HepG2 (cell line): ENCODE measurements around the gene HMG20B. TPM values are rescaled to one million over a fixed set of nuclear protein-coding genes. Genes with fewer than 3 reads are reported as not detected.

ENCODE experiments used
- ATAC-seq: fragments of 200-7000 bp; cut with Tn5 transposase; 3 replicates; pipeline ENCODE4 v1.9.1; 2020; ENCODE audit warnings: mild to moderate bottlenecking, moderate library complexity
- BruUV-seq: library from RNA; stranded (reverse); fragments of 400-500 nt; replicated peaks from 2 replicates; lab custom pipeline; 2021; lab: Mats Ljungman, UMichigan
- CTCF ChIA-PET: fragments of 300-600 bp; formaldehyde crosslinking; extraction: SDS; loops from one replicate; lab custom pipeline; 2021; ENCODE audit warnings: low total read pairs, inconsistent platforms, low intra/inter-chr PET ratio; lab: Yijun Ruan, JAX
- POLR2A ChIA-PET: fragments of 350-600 bp; sonication (Branson Sonifier 250); formaldehyde crosslinking; loops from one replicate; lab custom pipeline; 2020; ENCODE audit warnings: antibody characterized with exemption, inconsistent platforms; lab: Yijun Ruan, JAX
- DNase-seq: peaks from one replicate; pipeline ENCODE4 v3.0.0-alpha.2; 2015; ENCODE audit warnings: low spot score
- FAIRE-seq: peaks from 3 replicates; lab custom pipeline; 2011; peaks lifted over from hg19 to GRCh38; lab: Jason Lieb, UNC
- H2AFZ ChIP-seq: one replicate; pipeline ENCODE4 v1.6.1; 2011; ENCODE audit warnings: low read length, inconsistent platforms
- H3K27ac ChIP-seq: fragments of 300-600 bp; 3 replicates; pipeline ENCODE4 v1.8.0; 2011; ENCODE audit warnings: mixed run types, mild to moderate bottlenecking, mixed read lengths, low read length, inconsistent platforms; ENCODE audit not compliant: insufficient read depth; ENCODE audit errors: extremely low read length
- H3K27me3 ChIP-seq, 2 experiments: fragments of 200-600 bp in 1 of 2; 2 replicates in 1 of 2; 3 replicates in 1 of 2; pipeline versions ENCODE4 v1.6.0 to v1.8.0; 2011; ENCODE audit warnings: low read length in 2 of 2, mild to moderate bottlenecking in 2 of 2, moderate library complexity in 2 of 2, inconsistent platforms in 1 of 2; ENCODE audit not compliant: insufficient read depth in 2 of 2, control insufficient read depth in 1 of 2
- H3K36me3 ChIP-seq, 2 experiments: fragments of 200-600 bp in 1 of 2; replicated peaks in 1 of 2; 2 replicates in 1 of 2; 3 replicates in 1 of 2; pipeline versions ENCODE4 v1.5.1 to v1.8.0; 2011; ENCODE audit warnings: low read length in 2 of 2, inconsistent platforms in 1 of 2; ENCODE audit not compliant: insufficient read depth in 2 of 2, control insufficient read depth in 1 of 2
- H3K4me1 ChIP-seq: 2 replicates; pipeline ENCODE4 v1.5.1; 2012; ENCODE audit warnings: low read length, inconsistent platforms; ENCODE audit not compliant: insufficient read depth
- H3K4me2 ChIP-seq: 2 replicates; pipeline ENCODE4 v1.6.0; 2011; ENCODE audit warnings: low read depth, low read length, inconsistent platforms
- H3K4me3 ChIP-seq, 3 experiments: fragments of 200-600 bp in 1 of 3; sonication (generic), shearing (Covaris generic) in 1 of 3; replicated peaks in 1 of 3; 2 replicates each; pipeline ENCODE4 v1.5.1; 2011 to 2016; ENCODE audit warnings: low read length in 3 of 3, inconsistent platforms in 2 of 3, low read depth in 2 of 3, mild to moderate bottlenecking in 2 of 3, control low read depth in 1 of 3, mixed read lengths in 1 of 3; ENCODE audit not compliant: insufficient read depth in 1 of 3
- H3K79me2 ChIP-seq: one replicate; pipeline ENCODE4 v1.6.1; 2011; ENCODE audit warnings: low read length, inconsistent platforms; ENCODE audit not compliant: insufficient read depth
- H3K9ac ChIP-seq: 2 replicates; pipeline ENCODE4 v1.6.0; 2011; ENCODE audit warnings: mild to moderate bottlenecking, low read depth, low read length, inconsistent platforms; ENCODE audit not compliant: insufficient read depth
- H3K9me3 ChIP-seq: 2 replicates; pipeline ENCODE4 v1.5.1; 2012; ENCODE audit warnings: mild to moderate bottlenecking, low read length
- H4K20me1 ChIP-seq: 2 replicates; pipeline ENCODE4 v1.6.0; 2011; ENCODE audit warnings: inconsistent platforms, mild to moderate bottlenecking, low read length, moderate library complexity; ENCODE audit not compliant: insufficient read depth
- FOXK2 ChIP-seq: fragments of 450-650 bp; IDR thresholded peaks from 2 replicates; pipeline ENCODE4 v1.6.1; 2016
- IRX3 ChIP-seq: sonication (generic); formaldehyde crosslinking; IDR thresholded peaks from 2 replicates; pipeline ENCODE4 v1.8.1; 2023; ENCODE audit warnings: mild to moderate bottlenecking, low read depth, missing genetic modification reagents, borderline replicate concordance
- PLRG1 ChIP-seq: fragments of 450-650 bp; conservative IDR thresholded peaks from 2 replicates; pipeline ENCODE4 v1.6.1; 2016
- ZBTB21 ChIP-seq: sonication (generic); formaldehyde crosslinking; IDR thresholded peaks from 2 replicates; pipeline ENCODE4 v1.4.0; 2020; ENCODE audit warnings: missing genetic modification reagents
- ZFP62 ChIP-seq: sonication (generic); formaldehyde crosslinking; IDR thresholded peaks from 2 replicates; pipeline ENCODE4 v1.4.0; 2020; ENCODE audit warnings: missing genetic modification reagents
- ZFP82 ChIP-seq: sonication (generic); formaldehyde crosslinking; IDR thresholded peaks from 2 replicates; pipeline ENCODE4 v1.5.1; 2020; ENCODE audit warnings: mild to moderate bottlenecking, missing genetic modification reagents, borderline replicate concordance
- ZNF17 ChIP-seq: sonication (generic); formaldehyde crosslinking; IDR thresholded peaks from 2 replicates; pipeline ENCODE4 v1.5.0; 2020; ENCODE audit warnings: mild to moderate bottlenecking, missing genetic modification reagents
- ZNF282 ChIP-seq: fragments of 450-650 bp; IDR thresholded peaks from 2 replicates; pipeline ENCODE4 v1.6.1; 2018; ENCODE audit not compliant: partially characterized antibody
- WGBS: methylation state at CpG from one replicate; pipeline ENCODE4 v1.1.6; 2017; ENCODE audit warnings: low lambda C conversion rate; 5-methylcytosine and 5-hydroxymethylcytosine counted together
- in situ Hi-C: cut with HindIII; loops from 2 replicates; pipeline ENCODE4 v1.10.0; 2017; ENCODE audit warnings: low pct_unique_long_range_greater_than_20kb; ENCODE audit not compliant: extremely low pct_ligation_motif_present
- intact Hi-C: fragments of 100-400 bp; cut with micrococcal nuclease; formaldehyde crosslinking; loops from one replicate; pipeline ENCODE4 v1.10.0; 2022; ENCODE audit not compliant: unreplicated experiment
- polyA plus RNA-seq, 8 experiments: library from polyadenylated mRNA; depleted of rRNA in 3 of 8; stranded (reverse) in 7 of 8; unstranded in 1 of 8; fragments of >200 nt; fragmentation: Illumina TruSeq in 4 of 8; extraction: Trizol in 4 of 8; gene quantifications; 2 replicates each; pipeline versions ENCODE4 v1.2.1 to v1.2.3, GENCODE V29; 2011 to 2016; ENCODE audit warnings: low read depth in 4 of 8, missing spikeins in 1 of 8, mixed read lengths in 1 of 8; ENCODE audit not compliant: insufficient read depth in 1 of 8
- total RNA-seq, 5 experiments: library from RNA; depleted of rRNA; stranded (reverse); fragments of >200 nt; fragmentation: Illumina TruSeq; extraction: Trizol; gene quantifications; 2 replicates each; pipeline ENCODE4 v1.2.3, GENCODE V29; 2016; ENCODE audit warnings: low read depth in 1 of 5
- TF ChIP-seq, protein P1 (sequence below), 2 experiments: IDR thresholded peaks; 2 replicates each; pipeline ENCODE4 v1.6.1; 2011 to 2012; ENCODE audit warnings: low read length in 2 of 2, borderline replicate concordance in 1 of 2, low read depth in 1 of 2, mild to moderate bottlenecking in 1 of 2, moderate library complexity in 1 of 2
- TF ChIP-seq, protein P2 (sequence below): sonication (generic); formaldehyde crosslinking; IDR thresholded peaks from 2 replicates; pipeline ENCODE4 v1.9.0; 2021; ENCODE audit warnings: mild to moderate bottlenecking, missing genetic modification reagents

Gene HMG20B
- total and polyA plus RNA-seq, 2 of the 13 experiments (the other 11 are each of a cell fraction or from before 2014, with no cell fraction given), result 23.9 to 29.2 TPM

DNA sequence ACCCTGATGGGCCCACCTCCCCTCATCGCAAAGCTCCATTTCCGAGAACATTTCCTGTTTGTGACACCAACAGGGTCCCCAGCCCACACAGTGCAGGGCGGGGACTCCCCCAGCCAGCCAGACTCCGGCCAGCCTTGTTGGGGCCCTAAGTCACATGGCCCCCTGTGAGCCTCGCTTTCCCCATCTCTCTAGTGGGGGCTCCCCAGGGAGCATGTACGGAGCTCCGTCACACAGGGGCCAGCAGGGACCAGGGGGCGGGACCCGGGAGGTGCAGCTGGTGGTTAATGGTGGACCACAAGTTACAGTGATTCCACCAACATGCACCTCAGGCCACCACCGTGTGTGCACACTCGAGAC, 32.2 kb downstream of the HMG20B start (continued):
- TF ChIP-seq, protein P1, sequence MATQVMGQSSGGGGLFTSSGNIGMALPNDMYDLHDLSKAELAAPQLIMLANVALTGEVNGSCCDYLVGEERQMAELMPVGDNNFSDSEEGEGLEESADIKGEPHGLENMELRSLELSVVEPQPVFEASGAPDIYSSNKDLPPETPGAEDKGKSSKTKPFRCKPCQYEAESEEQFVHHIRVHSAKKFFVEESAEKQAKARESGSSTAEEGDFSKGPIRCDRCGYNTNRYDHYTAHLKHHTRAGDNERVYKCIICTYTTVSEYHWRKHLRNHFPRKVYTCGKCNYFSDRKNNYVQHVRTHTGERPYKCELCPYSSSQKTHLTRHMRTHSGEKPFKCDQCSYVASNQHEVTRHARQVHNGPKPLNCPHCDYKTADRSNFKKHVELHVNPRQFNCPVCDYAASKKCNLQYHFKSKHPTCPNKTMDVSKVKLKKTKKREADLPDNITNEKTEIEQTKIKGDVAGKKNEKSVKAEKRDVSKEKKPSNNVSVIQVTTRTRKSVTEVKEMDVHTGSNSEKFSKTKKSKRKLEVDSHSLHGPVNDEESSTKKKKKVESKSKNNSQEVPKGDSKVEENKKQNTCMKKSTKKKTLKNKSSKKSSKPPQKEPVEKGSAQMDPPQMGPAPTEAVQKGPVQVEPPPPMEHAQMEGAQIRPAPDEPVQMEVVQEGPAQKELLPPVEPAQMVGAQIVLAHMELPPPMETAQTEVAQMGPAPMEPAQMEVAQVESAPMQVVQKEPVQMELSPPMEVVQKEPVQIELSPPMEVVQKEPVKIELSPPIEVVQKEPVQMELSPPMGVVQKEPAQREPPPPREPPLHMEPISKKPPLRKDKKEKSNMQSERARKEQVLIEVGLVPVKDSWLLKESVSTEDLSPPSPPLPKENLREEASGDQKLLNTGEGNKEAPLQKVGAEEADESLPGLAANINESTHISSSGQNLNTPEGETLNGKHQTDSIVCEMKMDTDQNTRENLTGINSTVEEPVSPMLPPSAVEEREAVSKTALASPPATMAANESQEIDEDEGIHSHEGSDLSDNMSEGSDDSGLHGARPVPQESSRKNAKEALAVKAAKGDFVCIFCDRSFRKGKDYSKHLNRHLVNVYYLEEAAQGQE (IDR thresholded peaks at IDR 0.05; ENCODE audit: borderline replicate concordance in 1 of 2, low read depth in 1 of 2, low read length in 2 of 2), result no peak

DNA sequence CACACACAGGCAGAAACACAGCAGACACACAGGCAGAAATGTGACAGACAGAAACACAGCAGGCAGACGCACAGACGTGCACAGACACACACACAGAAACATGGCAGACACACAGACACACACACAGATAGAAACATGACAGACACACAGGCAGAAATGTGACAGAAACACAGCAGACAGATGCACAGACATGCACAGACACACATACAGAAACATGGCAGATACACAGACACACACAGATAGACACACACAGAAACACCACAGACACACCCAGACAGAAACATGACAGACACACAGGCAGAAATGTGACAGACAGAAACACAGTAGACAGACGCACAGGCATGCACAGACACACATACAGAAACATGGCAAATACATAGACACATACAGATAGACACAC, 32.6 kb downstream of the HMG20B start:
- H3K27ac ChIP-seq, result no peak overlapping the region
- in situ Hi-C loops (no loop called here), intact Hi-C loops (no loop called here)
- ATAC-seq (no peak), DNase-seq (no peak), FAIRE-seq (no peak)
- no peak overlapping the region for H3K9ac ChIP-seq
- BruUV-seq, result no TSS peak
- H3K79me2 ChIP-seq, result no peaks in the 10 kb centered on the region
- peak overlapping the region; percentile 67 for H3K4me2 ChIP-seq
- peaks cover 48% of the 10 kb centered on the region for H3K4me1 ChIP-seq
- H3K4me3 ChIP-seq, result peak overlapping the region in 1 of 3 experiments; percentile 68; a peak in 1 of 6 replicates
- H2AFZ ChIP-seq, result no peak overlapping the region
- CTCF ChIA-PET, result no interaction called here
- no peaks in the 10 kb centered on the region for H3K9me3 ChIP-seq
- no peaks in the 10 kb centered on the region for H3K36me3 ChIP-seq
- POLR2A ChIA-PET, result no interaction called here
- H3K27me3 ChIP-seq, result peaks cover 0 to 29% of the 10 kb centered on the region in 2 experiments; a peak in 2 of 5 replicates
- WGBS, result 10% methylated on average over 3 of the region's 3 CpGs
- H4K20me1 ChIP-seq, result no peaks in the 10 kb centered on the region
- TF ChIP-seq ZNF282 (peak; percentile 14), PLRG1 (0 out of 2 replicates have a peak, but pooled peaks have one; percentile 26), ZFP82 (CRISPR knock-in tag) (no peak), ZBTB21 (CRISPR knock-in tag) (no peak), ZNF17 (CRISPR knock-in tag) (no peak), FOXK2 (peak; percentile 6; the same call in 1 of the 2 replicates), IRX3 (no peak), ZFP62 (CRISPR knock-in tag) (no peak)
- TF ChIP-seq, protein P2, sequence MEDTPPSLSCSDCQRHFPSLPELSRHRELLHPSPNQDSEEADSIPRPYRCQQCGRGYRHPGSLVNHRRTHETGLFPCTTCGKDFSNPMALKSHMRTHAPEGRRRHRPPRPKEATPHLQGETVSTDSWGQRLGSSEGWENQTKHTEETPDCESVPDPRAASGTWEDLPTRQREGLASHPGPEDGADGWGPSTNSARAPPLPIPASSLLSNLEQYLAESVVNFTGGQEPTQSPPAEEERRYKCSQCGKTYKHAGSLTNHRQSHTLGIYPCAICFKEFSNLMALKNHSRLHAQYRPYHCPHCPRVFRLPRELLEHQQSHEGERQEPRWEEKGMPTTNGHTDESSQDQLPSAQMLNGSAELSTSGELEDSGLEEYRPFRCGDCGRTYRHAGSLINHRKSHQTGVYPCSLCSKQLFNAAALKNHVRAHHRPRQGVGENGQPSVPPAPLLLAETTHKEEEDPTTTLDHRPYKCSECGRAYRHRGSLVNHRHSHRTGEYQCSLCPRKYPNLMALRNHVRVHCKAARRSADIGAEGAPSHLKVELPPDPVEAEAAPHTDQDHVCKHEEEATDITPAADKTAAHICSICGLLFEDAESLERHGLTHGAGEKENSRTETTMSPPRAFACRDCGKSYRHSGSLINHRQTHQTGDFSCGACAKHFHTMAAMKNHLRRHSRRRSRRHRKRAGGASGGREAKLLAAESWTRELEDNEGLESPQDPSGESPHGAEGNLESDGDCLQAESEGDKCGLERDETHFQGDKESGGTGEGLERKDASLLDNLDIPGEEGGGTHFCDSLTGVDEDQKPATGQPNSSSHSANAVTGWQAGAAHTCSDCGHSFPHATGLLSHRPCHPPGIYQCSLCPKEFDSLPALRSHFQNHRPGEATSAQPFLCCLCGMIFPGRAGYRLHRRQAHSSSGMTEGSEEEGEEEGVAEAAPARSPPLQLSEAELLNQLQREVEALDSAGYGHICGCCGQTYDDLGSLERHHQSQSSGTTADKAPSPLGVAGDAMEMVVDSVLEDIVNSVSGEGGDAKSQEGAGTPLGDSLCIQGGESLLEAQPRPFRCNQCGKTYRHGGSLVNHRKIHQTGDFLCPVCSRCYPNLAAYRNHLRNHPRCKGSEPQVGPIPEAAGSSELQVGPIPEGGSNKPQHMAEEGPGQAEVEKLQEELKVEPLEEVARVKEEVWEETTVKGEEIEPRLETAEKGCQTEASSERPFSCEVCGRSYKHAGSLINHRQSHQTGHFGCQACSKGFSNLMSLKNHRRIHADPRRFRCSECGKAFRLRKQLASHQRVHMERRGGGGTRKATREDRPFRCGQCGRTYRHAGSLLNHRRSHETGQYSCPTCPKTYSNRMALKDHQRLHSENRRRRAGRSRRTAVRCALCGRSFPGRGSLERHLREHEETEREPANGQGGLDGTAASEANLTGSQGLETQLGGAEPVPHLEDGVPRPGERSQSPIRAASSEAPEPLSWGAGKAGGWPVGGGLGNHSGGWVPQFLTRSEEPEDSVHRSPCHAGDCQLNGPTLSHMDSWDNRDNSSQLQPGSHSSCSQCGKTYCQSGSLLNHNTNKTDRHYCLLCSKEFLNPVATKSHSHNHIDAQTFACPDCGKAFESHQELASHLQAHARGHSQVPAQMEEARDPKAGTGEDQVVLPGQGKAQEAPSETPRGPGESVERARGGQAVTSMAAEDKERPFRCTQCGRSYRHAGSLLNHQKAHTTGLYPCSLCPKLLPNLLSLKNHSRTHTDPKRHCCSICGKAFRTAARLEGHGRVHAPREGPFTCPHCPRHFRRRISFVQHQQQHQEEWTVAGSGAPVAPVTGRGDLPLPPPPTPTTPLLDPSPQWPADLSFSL (CRISPR knock-in tag), result peak; percentile 33; the same call in 1 of the 2 replicates
- TF ChIP-seq, all 625 proteins: peak for 4
